GM12864 (cell line): ENCODE measurements around the gene NCAM1.
"Not testable (repeated sequence)": the region's sequence is repeated elsewhere in the genome, so short reads cannot be mapped to it uniquely, and the experiment has no call there.

Experiments used
- DNase-seq: peaks from one replicate; pipeline ENCODE4 v3.0.0-alpha.2; 2011; ENCODE audit warnings: low read depth
- H3K4me3 ChIP-seq: 2 replicates; pipeline ENCODE4 v1.5.1; 2011; ENCODE audit warnings: mild to moderate bottlenecking, low read depth, low read length, control low read depth
- TF ChIP-seq, protein P1 (sequence below): IDR thresholded peaks from 2 replicates; pipeline ENCODE4 v1.5.1; 2011; ENCODE audit warnings: low read depth, mild to moderate bottlenecking, moderate library complexity, low read length, control low read depth, inconsistent platforms; ENCODE audit errors: missing control alignments

NCAM1 gene

DNA sequence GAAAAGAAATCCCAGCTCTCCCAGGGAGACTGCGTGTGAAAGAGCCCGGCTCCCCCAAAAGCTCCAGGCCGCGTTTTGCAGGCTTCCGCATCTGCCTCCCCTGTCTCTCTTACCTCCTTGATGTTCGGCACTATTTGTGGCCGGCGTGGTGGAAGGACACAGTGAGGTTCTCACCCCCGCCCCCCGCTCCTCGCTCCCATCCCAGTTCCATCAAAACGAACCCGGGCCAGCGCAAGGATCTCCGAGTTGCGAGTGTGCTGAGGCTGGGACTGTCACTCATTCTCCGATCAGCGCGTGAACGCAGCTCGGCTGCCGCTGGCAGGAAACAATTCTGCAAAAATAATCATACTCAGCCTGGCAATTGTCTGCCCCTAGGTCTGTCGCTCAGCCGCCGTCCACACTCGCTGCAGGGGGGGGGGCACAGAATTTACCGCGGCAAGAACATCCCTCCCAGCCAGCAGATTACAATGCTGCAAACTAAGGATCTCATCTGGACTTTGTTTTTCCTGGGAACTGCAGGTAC is at the start of gene NCAM1:
Gene NCAM1 (plus strand): TSS at position 275 of the 523 bp plus-strand sequence.
- DNase-seq: no peak
- TF ChIP-seq, protein P1, sequence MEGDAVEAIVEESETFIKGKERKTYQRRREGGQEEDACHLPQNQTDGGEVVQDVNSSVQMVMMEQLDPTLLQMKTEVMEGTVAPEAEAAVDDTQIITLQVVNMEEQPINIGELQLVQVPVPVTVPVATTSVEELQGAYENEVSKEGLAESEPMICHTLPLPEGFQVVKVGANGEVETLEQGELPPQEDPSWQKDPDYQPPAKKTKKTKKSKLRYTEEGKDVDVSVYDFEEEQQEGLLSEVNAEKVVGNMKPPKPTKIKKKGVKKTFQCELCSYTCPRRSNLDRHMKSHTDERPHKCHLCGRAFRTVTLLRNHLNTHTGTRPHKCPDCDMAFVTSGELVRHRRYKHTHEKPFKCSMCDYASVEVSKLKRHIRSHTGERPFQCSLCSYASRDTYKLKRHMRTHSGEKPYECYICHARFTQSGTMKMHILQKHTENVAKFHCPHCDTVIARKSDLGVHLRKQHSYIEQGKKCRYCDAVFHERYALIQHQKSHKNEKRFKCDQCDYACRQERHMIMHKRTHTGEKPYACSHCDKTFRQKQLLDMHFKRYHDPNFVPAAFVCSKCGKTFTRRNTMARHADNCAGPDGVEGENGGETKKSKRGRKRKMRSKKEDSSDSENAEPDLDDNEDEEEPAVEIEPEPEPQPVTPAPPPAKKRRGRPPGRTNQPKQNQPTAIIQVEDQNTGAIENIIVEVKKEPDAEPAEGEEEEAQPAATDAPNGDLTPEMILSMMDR: no peak
- H3K4me3 ChIP-seq: no peak within 1 kb of the TSS; the same call in 1 of the 2 replicates

DNA sequence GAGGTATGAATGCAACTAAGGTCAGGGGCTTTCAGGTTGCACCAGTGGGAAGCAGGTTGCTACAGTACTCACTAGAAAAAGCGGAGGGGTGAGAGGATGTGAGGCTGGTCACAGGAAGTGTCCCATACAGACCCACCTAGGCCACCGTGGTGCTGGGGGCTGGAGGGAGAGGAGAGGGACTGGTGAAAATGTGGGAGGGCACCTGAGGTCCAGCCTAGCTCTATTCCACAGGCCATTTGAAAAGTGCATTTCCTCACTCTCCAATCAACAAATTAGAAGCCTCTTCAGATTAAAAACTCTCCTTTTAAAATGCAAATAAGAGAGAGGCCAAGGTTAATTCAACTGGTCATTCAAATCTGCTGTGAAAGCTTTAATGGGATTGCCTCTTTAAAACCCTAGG is 38.6 kb upstream of the NCAM1 start:
- TF ChIP-seq, protein P1: no peak
- no peak overlapping the region for H3K4me3 ChIP-seq
- DNase-seq: no peak

DNA sequence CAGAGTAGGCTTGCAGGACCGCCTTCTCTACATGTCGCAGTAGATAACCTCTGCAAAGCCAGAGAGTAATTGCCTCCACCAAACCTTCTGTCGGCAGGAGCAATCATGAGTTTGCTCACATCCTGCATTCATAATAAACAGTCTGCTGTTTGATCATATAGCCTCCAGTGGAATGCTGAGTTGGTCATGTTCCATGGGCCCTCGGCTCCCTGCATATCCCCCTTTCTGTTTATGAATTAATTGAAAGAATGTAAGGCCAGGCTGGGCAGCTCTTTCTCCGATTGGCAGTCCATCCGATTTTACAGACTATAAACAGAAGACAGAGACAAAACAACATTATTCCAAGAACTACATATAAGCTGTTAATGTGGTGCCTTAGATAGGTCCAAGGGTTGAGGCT is 36.4 kb upstream of the NCAM1 start:
- not testable (repeated sequence) for DNase-seq, H3K4me3 ChIP-seq

DNA sequence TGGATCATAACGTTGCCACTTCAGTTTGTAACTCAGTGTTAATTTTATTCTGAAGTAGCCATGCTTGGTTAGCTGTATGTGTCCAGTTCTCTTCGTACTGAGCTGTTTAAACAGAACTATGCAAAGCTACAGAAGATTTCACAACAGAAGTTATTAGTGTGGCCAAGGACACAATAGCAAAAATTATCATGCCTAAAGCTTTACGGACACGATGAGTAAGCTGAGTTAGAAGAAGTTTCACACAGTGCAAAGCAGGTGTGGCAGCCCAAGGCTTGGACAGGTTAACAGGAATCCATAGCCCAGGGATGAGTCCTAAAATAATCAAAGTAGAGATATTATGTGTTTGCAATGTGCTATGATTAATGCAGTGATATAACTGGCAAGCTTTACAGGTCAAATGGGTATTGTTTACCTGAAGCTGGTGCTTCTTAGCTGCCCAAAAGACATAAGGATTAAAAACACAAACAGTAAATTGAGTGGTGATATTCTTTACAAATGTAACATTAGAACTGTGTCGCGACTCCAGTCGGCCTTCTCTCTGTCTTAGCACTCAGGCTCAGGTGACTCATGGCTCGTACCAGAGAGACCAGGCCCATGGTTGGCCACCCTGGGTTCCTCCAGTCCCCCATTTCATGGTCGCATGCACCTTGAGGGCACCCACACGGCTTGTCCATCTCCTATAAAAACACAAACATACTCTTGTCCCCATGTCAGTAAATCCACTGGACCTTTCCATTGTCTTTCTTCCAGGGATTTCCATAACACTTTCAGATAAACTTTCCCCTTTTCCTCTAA is 35.5 kb upstream of the NCAM1 start:
- TF ChIP-seq, protein P1: no peak
- H3K4me3 ChIP-seq: no peak overlapping the region
- DNase-seq: no peak

DNA sequence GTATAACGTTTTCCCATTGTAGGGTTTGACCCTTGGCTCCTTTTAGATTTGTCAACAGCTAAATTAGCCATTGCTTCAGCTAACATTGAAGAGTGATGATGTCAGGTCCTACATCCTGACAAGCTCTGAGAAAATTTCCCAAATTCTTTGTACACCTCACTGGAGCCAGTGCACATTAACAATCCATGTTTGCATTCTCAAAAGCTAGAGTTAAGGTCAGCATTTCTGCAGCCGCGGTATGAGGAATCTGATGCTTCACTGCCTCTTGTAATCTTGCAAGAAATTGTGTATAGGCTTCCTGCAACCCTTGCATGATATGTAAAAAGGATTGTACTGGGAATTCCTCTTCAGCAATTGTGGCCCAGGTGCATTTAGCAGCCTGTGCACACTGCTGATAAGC is 33.1 kb upstream of the NCAM1 start:
- no peak for DNase-seq
- TF ChIP-seq, protein P1: no peak
- no peak overlapping the region for H3K4me3 ChIP-seq

DNA sequence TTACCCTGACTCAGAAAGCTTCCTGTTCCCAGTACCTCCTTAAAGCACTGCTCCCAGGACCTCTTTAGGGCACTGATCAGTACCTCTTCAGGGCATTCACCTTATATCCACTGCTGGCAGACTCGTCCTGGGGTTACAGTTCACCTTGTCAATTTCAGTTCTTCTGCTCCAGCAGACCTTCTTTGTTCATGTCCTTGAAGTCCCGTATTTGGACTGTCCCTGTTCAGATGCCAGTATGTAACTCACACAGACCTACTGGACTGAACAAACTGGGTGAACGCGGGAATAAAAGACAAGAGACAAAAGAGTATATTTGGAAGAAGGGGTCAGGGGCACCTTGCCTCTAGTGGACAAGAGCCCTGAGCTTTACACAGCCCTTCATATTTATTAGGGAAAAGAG is 31.8 kb upstream of the NCAM1 start:
- H3K4me3 ChIP-seq: no peak overlapping the region
- no peak for DNase-seq
- TF ChIP-seq, protein P1: no peak

DNA sequence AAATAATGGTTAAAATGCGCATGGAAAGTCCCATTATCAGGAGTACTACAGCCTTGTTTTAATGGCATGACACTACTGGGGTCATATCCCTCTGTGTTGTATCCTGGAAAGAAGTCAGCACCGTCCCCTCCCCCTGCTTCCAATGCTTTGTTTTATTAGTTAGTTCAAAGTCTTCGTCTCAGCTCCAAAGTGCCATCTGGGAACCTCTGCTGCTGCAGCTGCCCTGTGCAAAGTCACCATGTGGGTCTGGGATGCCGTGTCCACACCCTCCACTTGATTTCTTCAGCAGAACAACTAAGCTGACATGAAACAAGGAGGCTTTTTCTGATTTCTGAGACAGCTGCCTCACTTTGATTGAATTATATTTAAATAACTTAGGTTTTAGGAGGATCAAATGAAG is 29.5 kb upstream of the NCAM1 start:
- TF ChIP-seq, protein P1: no peak
- no peak overlapping the region for H3K4me3 ChIP-seq
- no peak for DNase-seq
